ENCODE results near the gene SLC9A2. TPM values are rescaled to one million over a fixed set of nuclear protein-coding genes. Genes with fewer than 3 reads are reported as not detected.

SLC9A2 gene
- polyA plus RNA-seq, 3 donors from 2014 or later = not detected

GRCh38 chr2:102707796-102708695, 88.7 kb downstream of the SLC9A2 start:
- no peak overlapping the region for H3K27ac Mint-ChIP-seq
- peaks cover 0 to 18% (median 2%) of the 10 kb centered on the region in 3 donors for H3K27me3 Mint-ChIP-seq (ENCODE audit: low read depth in 3 of 3)
- H3K36me3 Mint-ChIP-seq = no peaks in the 10 kb centered on the region
- H3K4me3 Mint-ChIP-seq = no peak overlapping the region
- no peaks in the 10 kb centered on the region for H3K9me3 Mint-ChIP-seq
- no peak for DNase-seq
- no peaks in the 10 kb centered on the region for H3K4me1 Mint-ChIP-seq

- DNase-seq = no peak
Measured at GRCh38 chr2:102708847-102709559, 89.7 kb downstream of the SLC9A2 start.

GRCh38 chr2:102717308-102718018, 98.1 kb downstream of the SLC9A2 start:
- Mint-ChIP-seq H3K9me3 (no peaks in the 10 kb centered on the region), H3K4me3 (no peak overlapping the region), H3K4me1 (no peaks in the 10 kb centered on the region), H3K36me3 (peaks cover 31 to 41% (median 41%) of the 10 kb centered on the region in 3 donors), H3K27me3 (ENCODE audit: low read depth in 3 of 3) (no peaks in the 10 kb centered on the region), H3K27ac (no peak overlapping the region)
- no peak for DNase-seq

More at GRCh38 chr2:102708847-102709559, 89.7 kb downstream of the SLC9A2 start:
- no peak overlapping the region for H3K4me3 Mint-ChIP-seq
- no peaks in the 10 kb centered on the region for H3K4me1 Mint-ChIP-seq
- no peaks in the 10 kb centered on the region for H3K9me3 Mint-ChIP-seq
- H3K27ac Mint-ChIP-seq = no peak overlapping the region
- H3K27me3 Mint-ChIP-seq (ENCODE audit: low read depth in 3 of 3) = peaks cover 0 to 18% (median 2%) of the 10 kb centered on the region in 3 donors
- peaks cover 0 to 3% (median 0%) of the 10 kb centered on the region in 3 donors for H3K36me3 Mint-ChIP-seq

GRCh38 chr2:102718387-102719316, 99.3 kb downstream of the SLC9A2 start:
- Mint-ChIP-seq H3K4me3 (no peak overlapping the region), H3K9me3 (no peaks in the 10 kb centered on the region), H3K4me1 (no peaks in the 10 kb centered on the region), H3K36me3 (peaks cover 36 to 53% (median 51%) of the 10 kb centered on the region in 3 donors), H3K27me3 (ENCODE audit: low read depth in 3 of 3) (no peaks in the 10 kb centered on the region), H3K27ac (no peak overlapping the region)
- no peak for DNase-seq

- H3K4me1 Mint-ChIP-seq = no peaks in the 10 kb centered on the region
- DNase-seq = no peak
- H3K27ac Mint-ChIP-seq = no peak overlapping the region
- no peaks in the 10 kb centered on the region for H3K9me3 Mint-ChIP-seq
- peaks cover 0 to 2% (median 0%) of the 10 kb centered on the region in 3 donors for H3K27me3 Mint-ChIP-seq (ENCODE audit: low read depth in 3 of 3)
- H3K4me3 Mint-ChIP-seq = no peak overlapping the region
- H3K36me3 Mint-ChIP-seq = peaks cover 48 to 72% (median 54%) of the 10 kb centered on the region in 3 donors
Measured at GRCh38 chr2:102724016-102724490, 104.7 kb downstream of the SLC9A2 start.

- DNase-seq = no peak
- no peak overlapping the region for H3K4me3 Mint-ChIP-seq
- peaks cover 44 to 67% (median 51%) of the 10 kb centered on the region in 3 donors for H3K36me3 Mint-ChIP-seq
- H3K9me3 Mint-ChIP-seq = no peaks in the 10 kb centered on the region
- H3K27me3 Mint-ChIP-seq (ENCODE audit: low read depth in 3 of 3) = peaks cover 0 to 2% (median 0%) of the 10 kb centered on the region in 3 donors
- no peaks in the 10 kb centered on the region for H3K4me1 Mint-ChIP-seq
- H3K27ac Mint-ChIP-seq = no peak overlapping the region
Measured at GRCh38 chr2:102724553-102724952, 105.2 kb downstream of the SLC9A2 start.

- H3K9me3 Mint-ChIP-seq = no peaks in the 10 kb centered on the region
- H3K4me1 Mint-ChIP-seq = no peaks in the 10 kb centered on the region
- H3K27me3 Mint-ChIP-seq (ENCODE audit: low read depth in 3 of 3) = peaks cover 0 to 2% (median 0%) of the 10 kb centered on the region in 3 donors
- peaks cover 31 to 59% (median 40%) of the 10 kb centered on the region in 3 donors for H3K36me3 Mint-ChIP-seq
- H3K4me3 Mint-ChIP-seq = no peak overlapping the region
- no peak overlapping the region for H3K27ac Mint-ChIP-seq
- DNase-seq = no peak
Measured at GRCh38 chr2:102726128-102727087, 107.1 kb downstream of the SLC9A2 start.

GRCh38 chr2:102735416-102736109, 116.2 kb downstream of the SLC9A2 start:
- H3K36me3 Mint-ChIP-seq = peaks cover 9 to 10% (median 10%) of the 10 kb centered on the region in 3 donors
- peaks cover 30 to 44% of the 10 kb centered on the region in 2 donors for H3K4me1 Mint-ChIP-seq
- H3K27ac Mint-ChIP-seq = peak overlapping the region; percentile 82 to 94 (median 90)
- H3K27me3 Mint-ChIP-seq (ENCODE audit: low read depth in 3 of 3) = peaks cover 3 to 9% (median 6%) of the 10 kb centered on the region in 3 donors
- peak overlapping the region; percentile 95 to 97 (median 96) for H3K4me3 Mint-ChIP-seq
- H3K9me3 Mint-ChIP-seq = no peaks in the 10 kb centered on the region
- peak in 2 of 3 donors; percentile 4 to 5 for DNase-seq

- Mint-ChIP-seq H3K27me3 (ENCODE audit: low read depth in 3 of 3) (peaks cover 3 to 9% (median 6%) of the 10 kb centered on the region in 3 donors), H3K36me3 (peaks cover 6% of the 10 kb centered on the region in 3 donors), H3K4me1 (peaks cover 30 to 44% of the 10 kb centered on the region in 2 donors), H3K9me3 (no peaks in the 10 kb centered on the region), H3K27ac (peak overlapping the region; percentile 82 to 94 (median 90)), H3K4me3 (peak overlapping the region; percentile 95 to 97 (median 96))
- DNase-seq = no peak
Measured at GRCh38 chr2:102736110-102736409, 116.7 kb downstream of the SLC9A2 start.

GRCh38 chr2:102736410-102737409, 117.4 kb downstream of the SLC9A2 start:
- peak overlapping the region; percentile 82 to 94 (median 90) for H3K27ac Mint-ChIP-seq
- peaks cover 2% of the 10 kb centered on the region in 3 donors for H3K36me3 Mint-ChIP-seq
- H3K4me1 Mint-ChIP-seq = peaks cover 30 to 44% of the 10 kb centered on the region in 2 donors
- peak; percentile 81 to 86 (median 85) for DNase-seq
- peak overlapping the region; percentile 95 to 97 (median 96) for H3K4me3 Mint-ChIP-seq
- H3K9me3 Mint-ChIP-seq = no peaks in the 10 kb centered on the region
- H3K27me3 Mint-ChIP-seq (ENCODE audit: low read depth in 3 of 3) = peaks cover 3 to 9% (median 6%) of the 10 kb centered on the region in 3 donors
